DND-41 (cell line): ENCODE data around the gene DCC.

Experiments
- ATAC-seq: fragments of 200-7000 bp; cut with Tn5 transposase; 3 replicates; pipeline ENCODE4 v1.9.1; 2021; ENCODE audit warnings: low read depth; ENCODE audit not compliant: insufficient read depth
- DNase-seq: peaks from one replicate; pipeline ENCODE4 v3.0.0-alpha.2; 2020
- H2AFZ ChIP-seq: 2 replicates; pipeline ENCODE4 v1.6.0; 2012; ENCODE audit warnings: low read depth, low read length
- H3K27ac ChIP-seq: 2 replicates; pipeline ENCODE4 v1.5.1; 2012; ENCODE audit warnings: low read length, inconsistent platforms
- H3K27me3 ChIP-seq: fragments of 200-600 bp; sonication (generic); 2 replicates; pipeline ENCODE4 v1.6.0; 2012; ENCODE audit warnings: low read length, mild to moderate bottlenecking, inconsistent platforms; ENCODE audit not compliant: insufficient read depth, poor library complexity
- H3K36me3 ChIP-seq: 2 replicates; pipeline ENCODE4 v1.5.1; 2012; ENCODE audit warnings: low read length, inconsistent platforms; ENCODE audit not compliant: insufficient read depth
- H3K4me1 ChIP-seq: 2 replicates; pipeline ENCODE4 v1.5.1; 2012; ENCODE audit warnings: mild to moderate bottlenecking, low read length; ENCODE audit not compliant: insufficient read depth
- H3K4me2 ChIP-seq: 2 replicates; pipeline ENCODE4 v1.6.0; 2012; ENCODE audit warnings: mild to moderate bottlenecking, moderate library complexity, low read length, inconsistent platforms; ENCODE audit not compliant: insufficient read depth
- H3K4me3 ChIP-seq, 2 experiments: fragments of 200-600 bp in 1 of 2; shearing (Covaris generic) in 1 of 2; 2 replicates each; pipeline ENCODE4 v1.5.1; 2012 to 2016; ENCODE audit warnings: inconsistent platforms in 2 of 2, low read length in 2 of 2, mild to moderate bottlenecking in 2 of 2, low read depth in 1 of 2, moderate library complexity in 1 of 2
- H3K79me2 ChIP-seq: 2 replicates; pipeline ENCODE4 v1.6.0; 2012; ENCODE audit warnings: low read length, inconsistent platforms; ENCODE audit not compliant: insufficient read depth
- H3K9ac ChIP-seq: 2 replicates; pipeline ENCODE4 v1.6.0; 2012; ENCODE audit warnings: low read depth, mild to moderate bottlenecking, inconsistent platforms, low read length, moderate library complexity
- H3K9me3 ChIP-seq: 2 replicates; pipeline ENCODE4 v1.5.1; 2012; ENCODE audit warnings: low read length, moderate library complexity, mild to moderate bottlenecking, inconsistent platforms; ENCODE audit not compliant: insufficient read depth, severe bottlenecking
- H4K20me1 ChIP-seq: 2 replicates; pipeline ENCODE4 v1.6.0; 2012; ENCODE audit warnings: low read length; ENCODE audit not compliant: insufficient read depth
- CTCF ChIP-seq: IDR thresholded peaks from 2 replicates; pipeline ENCODE4 v1.5.1; 2012; ENCODE audit warnings: borderline replicate concordance, low read length, moderate library complexity, mild to moderate bottlenecking; ENCODE audit not compliant: poor library complexity, severe bottlenecking; ENCODE audit errors: extremely low read depth
- EZH2 ChIP-seq: IDR thresholded peaks from 3 replicates; pipeline ENCODE4 v1.6.1; 2012; ENCODE audit warnings: borderline replicate concordance, low read depth, mild to moderate bottlenecking, moderate library complexity, low read length, inconsistent platforms; ENCODE audit not compliant: severe bottlenecking

DCC gene

GRCh38 chr18:52781113-52781512, 441.1 kb downstream of the DCC start:
- Histone ChIP-seq H3K9ac (no peak overlapping the region), H3K36me3 (no peaks in the 10 kb centered on the region), H3K27ac (no peak overlapping the region), H3K4me3 (no peak overlapping the region), H2AFZ (no peak overlapping the region), H3K27me3 (no peaks in the 10 kb centered on the region), H3K4me1 (no peaks in the 10 kb centered on the region), H3K9me3 (no peaks in the 10 kb centered on the region), H3K4me2 (no peak overlapping the region), H4K20me1 (no peaks in the 10 kb centered on the region), H3K79me2 (no peaks in the 10 kb centered on the region)
- TF ChIP-seq EZH2 (no peak), CTCF (no peak)
- DNase-seq (no peak), ATAC-seq (no peak)

- no peak overlapping the region for H3K27ac ChIP-seq
- no peaks in the 10 kb centered on the region for H3K4me1 ChIP-seq
- H2AFZ ChIP-seq: no peak overlapping the region
- no peaks in the 10 kb centered on the region for H3K36me3 ChIP-seq
- no peaks in the 10 kb centered on the region for H3K27me3 ChIP-seq
- DNase-seq: no peak
- TF ChIP-seq EZH2: no peak
- no peak for TF ChIP-seq CTCF
- H3K9me3 ChIP-seq: peaks cover 12% of the 10 kb centered on the region
- ATAC-seq: no peak
- H3K4me3 ChIP-seq: no peak overlapping the region
- H3K9ac ChIP-seq: no peak overlapping the region
- no peaks in the 10 kb centered on the region for H3K79me2 ChIP-seq
- H4K20me1 ChIP-seq: no peaks in the 10 kb centered on the region
- no peak overlapping the region for H3K4me2 ChIP-seq
These were observed 451.3 kb downstream of the DCC start for GRCh38 chr18:52791321-52791720.

- Histone ChIP-seq H4K20me1 (no peaks in the 10 kb centered on the region), H3K9me3 (peaks cover 2% of the 10 kb centered on the region), H3K4me2 (no peak overlapping the region), H3K4me1 (no peaks in the 10 kb centered on the region), H2AFZ (no peak overlapping the region), H3K9ac (no peak overlapping the region), H3K79me2 (no peaks in the 10 kb centered on the region), H3K4me3 (no peak overlapping the region), H3K27ac (no peak overlapping the region), H3K36me3 (no peaks in the 10 kb centered on the region), H3K27me3 (no peaks in the 10 kb centered on the region)
- no peak for ATAC-seq
- DNase-seq: no peak
- TF ChIP-seq CTCF (no peak), EZH2 (no peak)
These were observed 472.8 kb downstream of the DCC start for GRCh38 chr18:52812834-52813233.
